Stimulated activated CD4-positive, alpha-beta T cell treated with anti-CD3 and anti-CD28 coated beads, Interleukin-12 subunit alpha, Interleukin-12 subunit beta, amount 100 ng/mL, for 4 hours (primary cell): Measurements from ENCODE around the gene PCDHGC4.

Source experiments
- DNase-seq: peaks from one replicate; pipeline ENCODE4 v3.0.0-alpha.2; 2020

PCDHGC4 gene

GRCh38 chr5:141490771-141491170 is 5.9 kb downstream of the PCDHGC4 start:
- DNase-seq, result no peak

- no peak for DNase-seq
Measured at GRCh38 chr5:141491323-141492167, 6.7 kb downstream of the PCDHGC4 start.

GRCh38 chr5:141492168-141492885 is 7.5 kb downstream of the PCDHGC4 start:
- DNase-seq, result no peak

- DNase-seq, result no peak
Measured at GRCh38 chr5:141493500-141494422, 8.9 kb downstream of the PCDHGC4 start.

DNA sequence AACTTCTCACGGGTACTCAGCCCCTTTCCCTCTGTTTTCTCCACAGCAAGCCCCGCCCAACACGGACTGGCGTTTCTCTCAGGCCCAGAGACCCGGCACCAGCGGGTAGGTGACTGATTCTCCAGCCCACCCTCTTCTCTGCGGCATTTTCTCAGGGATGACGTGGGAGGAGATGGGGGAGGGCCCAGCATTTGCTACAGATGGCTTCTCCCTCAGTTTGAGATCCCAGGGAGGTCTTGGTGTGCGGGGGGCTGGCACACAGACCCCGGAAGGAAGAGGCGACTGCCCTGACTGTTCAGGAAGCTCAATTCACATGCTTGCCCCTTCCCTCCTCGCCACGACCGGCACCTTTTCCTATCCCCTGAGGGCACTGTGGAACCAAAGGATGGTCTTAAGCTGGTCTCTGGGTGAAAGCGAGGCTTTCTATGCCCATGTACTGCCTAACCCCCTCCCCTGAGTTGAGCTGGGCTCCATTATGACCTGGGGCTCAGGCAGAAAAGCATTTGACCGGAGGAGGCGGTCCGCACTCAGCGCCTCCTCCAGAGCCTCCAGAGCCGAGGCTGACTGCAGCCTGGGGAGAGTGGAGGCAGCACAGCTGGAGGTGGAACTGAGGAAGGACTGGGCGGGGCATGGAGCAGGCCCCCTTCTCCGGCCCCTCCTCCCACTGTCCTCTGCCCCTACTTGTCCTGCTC is 10.1 kb downstream of the PCDHGC4 start:
- DNase-seq, result no peak

DNA sequence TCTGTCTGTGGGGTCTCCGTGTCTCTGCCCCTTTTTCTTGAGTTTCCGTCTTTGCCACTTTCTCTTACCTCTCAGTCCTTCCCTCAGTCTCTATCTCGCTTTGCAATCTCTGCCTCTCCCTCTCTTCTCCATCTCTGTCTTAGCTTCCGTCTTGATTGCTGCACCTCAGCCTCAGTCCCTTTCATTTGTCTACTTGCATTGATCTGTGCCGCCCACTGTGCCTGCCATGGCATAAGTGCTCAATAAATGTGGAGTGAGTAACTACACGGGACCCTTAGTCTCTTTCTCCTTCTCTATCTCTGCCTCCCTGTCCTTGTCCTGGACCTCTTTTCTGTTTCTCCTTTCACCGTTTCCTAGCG is 10.6 kb downstream of the PCDHGC4 start:
- no peak for DNase-seq

- DNase-seq, result no peak
Measured at GRCh38 chr5:141496038-141496437, 11.2 kb downstream of the PCDHGC4 start.

GRCh38 chr5:141501761-141502160 is 16.9 kb downstream of the PCDHGC4 start:
- DNase-seq, result no peak

DNA sequence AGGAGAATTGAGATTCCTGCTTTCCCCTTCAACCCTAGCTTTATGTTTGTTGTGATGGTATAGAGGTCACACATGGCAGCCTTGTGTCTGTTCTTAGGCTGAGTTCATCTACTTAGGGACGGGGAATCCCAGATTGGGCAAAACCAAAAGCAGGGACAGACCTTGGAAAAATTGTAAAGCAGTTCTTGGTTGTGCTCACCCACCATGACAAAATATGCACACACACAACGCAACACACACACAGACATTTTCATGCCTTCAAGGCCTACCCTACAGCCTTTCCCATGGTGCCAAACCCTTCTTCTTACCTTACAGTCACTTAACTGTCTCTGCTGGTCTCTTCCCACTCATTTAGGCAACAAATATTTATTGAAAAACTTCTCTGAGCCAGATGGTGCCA is 18.9 kb downstream of the PCDHGC4 start:
- DNase-seq, result no peak

DNA sequence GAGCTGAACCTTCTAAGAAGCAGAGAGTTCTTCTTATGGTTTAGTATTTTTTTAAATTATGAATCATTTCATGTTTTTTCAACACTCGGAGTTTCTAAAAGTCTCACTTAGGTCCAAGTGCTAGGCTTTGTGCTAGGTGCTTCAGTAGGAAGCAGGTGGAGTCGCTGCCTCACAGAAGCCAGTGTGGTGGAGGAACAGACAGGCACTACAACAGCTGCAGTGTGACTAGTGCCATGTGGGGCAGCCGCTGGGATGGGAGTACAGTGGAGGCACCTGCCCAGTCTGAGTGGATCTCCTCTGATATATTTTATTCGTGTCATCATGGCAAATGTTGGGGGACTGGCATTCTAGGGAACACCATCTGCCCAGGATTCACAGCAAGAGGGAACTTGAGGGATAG is 19.4 kb downstream of the PCDHGC4 start:
- DNase-seq, result no peak

DNA sequence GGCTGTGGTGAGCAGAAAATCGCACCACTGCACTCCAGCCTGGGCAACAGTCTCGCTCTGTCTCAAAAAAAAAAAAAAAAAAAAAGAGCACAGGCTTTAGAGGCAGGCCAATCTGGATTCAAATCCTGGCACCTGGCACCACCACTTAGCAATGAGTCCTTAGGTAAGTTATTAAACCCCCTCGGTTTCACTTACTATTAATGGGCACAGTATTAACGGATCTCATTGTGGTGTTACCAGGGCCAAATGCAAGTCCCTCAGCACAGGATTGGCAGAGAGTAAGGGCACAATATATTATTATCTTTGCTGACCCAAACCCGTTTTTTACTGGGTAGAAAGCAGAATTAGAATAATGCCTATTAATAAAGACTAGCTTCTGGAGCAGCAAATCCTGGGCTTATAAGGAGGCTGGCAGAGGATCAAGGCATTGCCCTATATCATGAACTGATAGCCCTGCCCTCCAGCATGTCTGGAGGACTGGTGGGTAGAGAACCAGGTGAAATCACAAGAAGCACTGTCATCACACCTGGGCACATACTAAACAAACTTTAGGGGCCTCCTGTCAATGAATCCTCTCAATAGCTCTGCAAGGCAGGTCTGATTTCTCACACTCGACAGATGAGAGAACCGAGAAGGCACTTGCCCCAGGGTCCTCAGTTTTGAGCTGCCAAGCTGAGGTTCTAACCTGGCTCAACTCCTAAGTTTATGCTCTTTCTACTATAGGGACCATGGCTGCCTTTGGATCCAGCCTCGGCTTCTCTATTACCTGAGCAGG is 21.7 kb downstream of the PCDHGC4 start:
- DNase-seq, result no peak

- no peak for DNase-seq
Measured at GRCh38 chr5:141507387-141508091, 22.7 kb downstream of the PCDHGC4 start.

GRCh38 chr5:141508440-141508797 is 23.6 kb downstream of the PCDHGC4 start:
- DNase-seq, result no peak

- no peak for DNase-seq
Measured at GRCh38 chr5:141508798-141509611, 24.2 kb downstream of the PCDHGC4 start.

GRCh38 chr5:141510160-141510559 is 25.3 kb downstream of the PCDHGC4 start:
- DNase-seq, result no peak

DNA sequence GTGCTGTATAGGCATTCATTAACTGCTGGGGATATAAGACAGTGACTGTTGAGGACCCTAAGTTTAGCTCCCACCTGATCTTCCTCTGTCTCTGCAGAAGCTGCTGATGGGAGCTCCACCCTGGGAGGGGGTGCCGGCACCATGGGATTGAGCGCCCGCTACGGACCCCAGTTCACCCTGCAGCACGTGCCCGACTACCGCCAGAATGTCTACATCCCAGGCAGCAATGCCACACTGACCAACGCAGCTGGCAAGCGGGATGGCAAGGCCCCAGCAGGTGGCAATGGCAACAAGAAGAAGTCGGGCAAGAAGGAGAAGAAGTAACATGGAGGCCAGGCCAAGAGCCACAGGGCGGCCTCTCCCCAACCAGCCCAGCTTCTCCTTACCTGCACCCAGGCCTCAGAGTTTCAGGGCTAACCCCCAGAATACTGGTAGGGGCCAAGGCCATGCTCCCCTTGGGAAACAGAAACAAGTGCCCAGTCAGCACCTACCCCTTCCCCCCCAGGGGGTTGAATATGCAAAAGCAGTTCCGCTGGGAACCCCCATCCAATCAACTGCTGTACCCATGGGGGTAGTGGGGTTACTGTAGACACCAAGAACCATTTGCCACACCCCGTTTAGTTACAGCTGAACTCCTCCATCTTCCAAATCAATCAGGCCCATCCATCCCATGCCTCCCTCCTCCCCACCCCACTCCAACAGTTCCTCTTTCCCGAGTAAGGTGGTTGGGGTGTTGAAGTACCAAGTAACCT is 26.2 kb downstream of the PCDHGC4 start:
- DNase-seq, result no peak

DNA sequence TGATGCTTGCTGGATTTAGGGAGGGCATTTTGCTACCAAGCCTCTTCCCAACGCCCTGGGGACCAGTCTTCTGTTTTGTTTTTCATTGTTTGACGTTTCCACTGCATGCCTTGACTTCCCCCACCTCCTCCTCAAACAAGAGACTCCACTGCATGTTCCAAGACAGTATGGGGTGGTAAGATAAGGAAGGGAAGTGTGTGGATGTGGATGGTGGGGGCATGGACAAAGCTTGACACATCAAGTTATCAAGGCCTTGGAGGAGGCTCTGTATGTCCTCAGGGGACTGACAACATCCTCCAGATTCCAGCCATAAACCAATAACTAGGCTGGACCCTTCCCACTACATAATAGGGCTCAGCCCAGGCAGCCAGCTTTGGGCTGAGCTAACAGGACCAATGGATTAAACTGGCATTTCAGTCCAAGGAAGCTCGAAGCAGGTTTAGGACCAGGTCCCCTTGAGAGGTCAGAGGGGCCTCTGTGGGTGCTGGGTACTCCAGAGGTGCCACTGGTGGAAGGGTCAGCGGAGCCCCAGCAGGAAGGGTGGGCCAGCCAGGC is 27.0 kb downstream of the PCDHGC4 start:
- no peak for DNase-seq

DNA sequence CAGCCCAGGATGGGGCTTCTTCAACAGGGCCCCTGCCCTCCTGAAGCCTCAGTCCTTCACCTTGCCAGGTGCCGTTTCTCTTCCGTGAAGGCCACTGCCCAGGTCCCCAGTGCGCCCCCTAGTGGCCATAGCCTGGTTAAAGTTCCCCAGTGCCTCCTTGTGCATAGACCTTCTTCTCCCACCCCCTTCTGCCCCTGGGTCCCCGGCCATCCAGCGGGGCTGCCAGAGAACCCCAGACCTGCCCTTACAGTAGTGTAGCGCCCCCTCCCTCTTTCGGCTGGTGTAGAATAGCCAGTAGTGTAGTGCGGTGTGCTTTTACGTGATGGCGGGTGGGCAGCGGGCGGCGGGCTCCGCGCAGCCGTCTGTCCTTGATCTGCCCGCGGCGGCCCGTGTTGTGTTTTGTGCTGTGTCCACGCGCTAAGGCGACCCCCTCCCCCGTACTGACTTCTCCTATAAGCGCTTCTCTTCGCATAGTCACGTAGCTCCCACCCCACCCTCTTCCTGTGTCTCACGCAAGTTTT is 27.6 kb downstream of the PCDHGC4 start:
- peak; percentile 85 for DNase-seq
